Activated CD4-positive, alpha-beta T cell treated with anti-CD3 and anti-CD28 coated beads, Interleukin-2, Interleukin-4, amounts not matched to agents 100 ng/mL and 50 ng/mL, durations not matched to agents 16 hours and 8 hours (primary cell): ENCODE data around the gene PPP1R15B.

Experiments
- DNase-seq: peaks from one replicate; pipeline ENCODE4 v3.0.0-alpha.2; 2020; ENCODE audit warnings: low spot score

Gene PPP1R15B

DNA sequence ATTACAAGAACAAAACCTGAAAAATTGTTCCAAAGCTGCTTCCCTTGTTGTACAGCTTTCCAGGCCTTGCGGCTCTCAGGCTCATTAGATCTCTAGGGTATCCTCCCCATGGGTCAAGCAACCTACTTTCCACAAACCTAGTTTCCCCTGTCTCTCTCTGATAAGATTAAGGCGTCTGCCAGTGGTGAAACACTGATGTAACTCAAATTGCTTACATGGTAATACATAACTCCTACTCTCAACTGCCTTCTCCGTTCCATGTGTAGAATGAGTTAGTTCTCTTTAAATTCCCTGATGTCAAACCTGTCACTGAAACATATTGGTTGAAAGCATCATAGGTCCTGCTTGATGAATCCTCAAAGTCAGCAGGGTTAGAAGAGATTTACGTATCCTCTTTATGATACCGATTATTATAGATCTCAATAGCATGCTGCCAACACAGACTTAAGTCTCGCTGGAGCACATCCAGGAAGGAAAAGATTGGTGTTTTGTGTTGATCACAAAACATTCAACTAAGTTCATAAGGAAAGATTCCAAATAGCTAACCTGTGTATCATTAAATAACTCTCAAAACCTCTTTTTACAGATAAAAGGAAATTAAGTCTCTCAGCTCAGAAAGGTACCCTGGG lies 10.6 kb downstream of the PPP1R15B start:
- no peak for DNase-seq

DNA sequence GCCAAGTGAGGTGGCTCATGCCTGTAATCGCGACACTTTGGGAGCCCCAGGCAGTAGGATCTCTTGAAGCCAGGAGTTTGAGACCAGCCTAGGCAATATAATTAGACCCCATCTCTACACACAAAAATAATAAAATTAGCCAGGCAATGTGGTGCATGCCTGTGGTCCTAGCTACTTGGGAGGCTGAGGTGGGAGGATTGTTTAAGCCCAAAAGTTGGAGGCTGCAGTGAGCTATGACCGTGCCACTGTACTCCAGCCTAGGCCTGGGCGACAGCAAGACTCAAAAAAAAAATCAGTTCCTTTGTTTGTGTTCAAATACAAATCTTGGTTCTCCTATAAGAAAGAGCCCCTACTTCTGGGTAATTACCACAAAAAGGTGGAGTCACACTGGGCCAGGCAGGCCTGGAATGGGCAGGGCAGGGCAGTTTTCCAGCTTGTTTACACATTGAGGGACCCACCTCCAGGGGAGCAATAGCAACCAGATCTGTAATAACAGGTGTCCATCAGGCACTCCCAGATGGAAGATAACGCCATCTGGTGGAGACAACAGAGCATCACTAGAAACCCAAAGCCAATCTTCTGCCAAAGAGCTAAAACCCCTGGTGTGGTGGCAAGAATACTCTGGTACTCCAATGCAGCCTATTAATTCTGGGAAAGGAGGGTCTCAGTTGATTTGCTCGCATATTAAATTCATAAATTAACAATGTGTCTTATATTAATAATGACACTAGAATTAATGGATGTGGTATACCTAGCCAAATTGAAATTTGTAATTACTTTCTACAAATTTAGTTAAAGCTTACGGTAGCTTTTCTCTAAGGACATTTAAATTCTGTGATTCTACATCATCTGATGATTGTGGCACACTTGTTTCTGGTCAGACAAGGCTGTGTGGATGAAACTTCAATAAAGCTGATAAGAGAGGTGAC lies 13.2 kb downstream of the PPP1R15B start:
- DNase-seq: peak; percentile 71

- no peak for DNase-seq
Observed at GRCh38 chr1:204396015-204396583, 15.5 kb downstream of the PPP1R15B start.

DNA sequence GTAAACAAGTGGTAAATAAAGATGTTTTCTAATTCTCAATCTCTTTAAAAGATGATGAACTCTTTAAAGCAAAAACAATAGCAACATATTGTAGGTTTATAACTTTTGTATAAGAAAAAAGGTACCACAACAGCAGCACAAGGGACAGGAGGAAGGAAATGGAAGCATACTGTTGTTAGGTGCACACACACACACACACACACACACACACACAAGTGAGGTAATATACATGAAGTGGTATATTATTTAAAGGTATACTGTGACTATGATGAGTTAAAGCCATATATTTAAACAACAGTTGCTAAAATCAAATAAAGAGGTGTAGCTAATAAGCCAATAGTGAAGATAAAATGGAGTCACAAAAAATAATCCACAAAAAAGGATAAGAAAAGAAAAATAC lies 20.0 kb downstream of the PPP1R15B start:
- DNase-seq: no peak

DNA sequence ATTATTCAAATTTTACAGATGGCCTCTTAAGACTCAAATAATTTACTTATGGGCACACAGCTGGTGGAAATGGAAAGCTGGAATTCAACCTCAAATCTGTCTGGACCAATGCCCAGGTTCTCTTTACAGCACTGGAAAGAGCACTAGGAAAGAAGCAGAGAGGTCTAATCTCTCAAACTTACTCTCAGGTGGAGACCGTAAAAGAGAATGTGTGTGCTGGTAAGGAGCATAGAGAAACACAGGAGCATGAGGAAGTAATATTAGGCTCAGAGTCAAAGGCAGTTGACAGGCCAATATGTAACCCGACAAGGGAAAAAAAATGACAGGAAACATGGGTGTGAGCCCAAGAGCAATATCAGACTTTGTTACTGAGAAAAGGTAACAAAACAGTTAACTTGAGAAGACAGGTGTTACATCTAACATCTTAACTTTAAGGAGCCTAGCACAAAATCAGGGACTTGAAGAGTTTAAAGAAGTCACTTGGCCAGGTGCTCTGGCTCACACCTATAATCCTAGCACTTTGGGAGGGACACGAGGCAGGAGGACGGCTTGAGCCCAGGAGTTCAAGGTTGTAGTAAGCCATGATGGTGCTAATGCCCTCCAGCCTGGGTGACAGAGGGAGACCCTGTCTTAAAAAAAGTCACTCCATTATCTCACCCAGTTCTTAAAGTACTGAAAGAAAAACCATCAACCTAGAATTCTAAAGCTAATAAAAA lies 20.7 kb downstream of the PPP1R15B start:
- no peak for DNase-seq

DNA sequence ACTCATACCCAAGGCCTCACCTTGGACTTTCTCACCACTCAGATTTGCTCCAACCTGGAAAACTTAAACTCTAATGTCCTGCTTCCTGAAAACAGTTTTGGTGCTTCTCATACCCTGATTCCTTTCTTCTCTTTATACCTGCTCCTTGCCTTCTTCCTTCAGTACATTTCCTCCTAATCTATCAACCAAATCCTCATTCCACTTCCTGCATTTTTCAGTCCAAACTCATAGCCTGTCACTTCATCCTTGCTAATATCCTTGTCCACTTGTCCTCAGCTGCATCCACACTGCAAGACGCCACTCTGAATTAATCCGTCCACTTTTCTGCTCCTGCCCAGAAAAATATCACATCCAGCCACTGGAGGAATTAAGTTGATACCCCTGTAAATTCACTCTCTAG lies 25.9 kb downstream of the PPP1R15B start:
- DNase-seq: no peak

- DNase-seq: no peak
Observed at GRCh38 chr1:204384636-204385352, 26.8 kb downstream of the PPP1R15B start.

- no peak for DNase-seq
Observed at GRCh38 chr1:204383163-204383904, 28.3 kb downstream of the PPP1R15B start.

- no peak for DNase-seq
Observed at GRCh38 chr1:204382714-204383083, 28.9 kb downstream of the PPP1R15B start.

GRCh38 chr1:204380293-204380831 lies 31.3 kb downstream of the PPP1R15B start:
- DNase-seq: no peak

DNA sequence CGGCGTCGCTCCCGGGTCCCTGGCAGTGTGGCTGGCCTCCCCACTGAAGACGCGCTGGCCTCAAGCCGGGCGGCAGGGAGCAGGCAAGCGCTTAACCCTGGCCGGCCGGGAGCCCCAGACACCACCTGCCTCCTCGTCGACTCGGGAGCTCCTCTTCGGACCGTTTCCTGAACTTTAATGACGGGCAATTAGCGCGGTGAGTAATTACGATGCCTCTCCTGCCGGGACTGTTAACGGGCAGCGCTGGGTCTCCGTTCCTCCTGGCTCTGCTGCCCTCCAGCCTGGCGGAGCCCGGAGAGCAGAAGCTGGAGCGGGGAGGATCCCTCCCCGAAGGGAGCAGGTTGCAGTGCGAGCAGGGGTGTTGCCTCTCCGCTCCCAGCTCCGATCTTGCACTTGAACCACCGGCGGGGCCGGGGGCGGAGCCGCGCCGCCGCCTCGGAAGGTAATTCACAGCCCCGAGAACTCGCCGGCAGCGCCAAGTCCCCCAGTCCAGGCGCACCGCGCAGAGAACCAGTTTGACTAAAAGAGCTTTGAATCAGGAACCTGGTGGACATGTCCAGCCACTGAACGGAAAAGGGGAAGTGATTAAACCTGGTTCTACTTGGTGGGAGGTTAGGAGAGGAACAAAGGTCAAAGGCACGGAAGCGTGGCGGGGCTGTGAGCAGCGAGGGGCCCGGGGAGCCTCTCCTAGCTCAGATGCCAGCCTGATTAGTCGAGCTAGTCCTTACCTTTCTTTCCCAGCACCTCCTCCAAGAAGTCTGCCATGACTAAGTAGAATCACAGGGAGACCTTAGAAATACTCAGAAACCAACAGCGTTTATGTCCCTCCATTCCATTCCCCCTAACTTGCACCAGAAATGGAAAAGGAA lies 33.6 kb downstream of the PPP1R15B start:
- DNase-seq: no peak

DNA sequence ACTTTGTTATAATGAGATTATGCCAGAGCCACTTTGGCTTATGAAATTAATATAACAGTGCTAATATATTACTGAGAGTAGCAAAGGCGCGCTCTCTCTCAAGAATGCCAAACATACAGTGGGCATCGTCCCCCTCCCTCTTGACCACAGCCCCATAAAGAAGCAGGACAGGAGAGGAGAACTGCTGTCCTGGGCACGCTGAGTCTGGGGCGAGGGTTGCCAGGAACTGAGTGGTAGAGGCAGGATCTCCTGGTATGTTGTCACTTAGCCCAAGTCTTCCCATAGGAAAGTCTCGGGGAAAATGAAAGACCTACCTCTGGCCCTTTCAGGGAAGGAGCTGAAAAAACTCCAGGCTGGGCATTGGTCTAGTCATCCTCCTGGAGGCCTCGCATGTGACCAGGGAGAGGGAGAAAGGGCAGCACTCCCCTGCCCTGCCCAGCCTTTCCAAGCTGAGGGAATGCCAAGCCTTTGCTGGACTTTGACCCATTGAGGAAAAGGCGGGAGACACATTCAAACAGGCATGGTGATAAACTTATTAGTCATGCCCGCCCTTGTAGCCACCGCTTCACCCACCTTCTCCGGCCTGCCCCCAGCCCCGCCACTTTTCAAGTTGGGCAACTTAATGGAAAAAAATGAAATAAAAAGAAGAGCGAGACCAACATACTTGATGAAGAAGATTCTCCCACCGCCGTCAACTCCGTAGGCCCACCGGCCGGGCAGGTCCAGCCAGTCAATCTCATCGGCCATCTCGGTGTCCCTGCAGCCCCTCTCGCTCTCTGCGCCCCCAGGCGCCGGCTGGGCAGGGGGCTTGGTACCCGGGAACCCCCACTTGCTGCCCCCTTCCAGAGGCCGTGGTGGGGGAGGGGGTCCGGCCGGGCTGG lies 34.5 kb downstream of the PPP1R15B start:
- DNase-seq: no peak

DNA sequence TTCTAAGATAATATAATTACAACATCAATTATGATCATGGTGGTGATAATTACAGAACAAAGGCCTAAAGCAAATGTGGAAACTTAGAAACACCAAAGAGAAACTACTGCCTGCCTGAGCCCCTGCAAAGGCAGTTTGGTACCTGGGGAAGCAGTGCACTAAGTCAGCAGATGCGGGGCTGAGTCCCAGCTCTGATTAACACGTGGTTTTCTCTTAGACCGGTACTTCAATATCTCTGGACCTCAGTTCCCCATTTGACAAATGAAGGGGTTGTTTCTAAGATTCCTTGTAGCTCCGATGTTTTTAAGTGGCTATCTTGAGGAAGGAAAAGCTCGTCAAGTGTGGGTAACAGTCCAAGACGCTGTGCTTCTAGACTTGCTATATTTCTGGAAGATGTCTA lies 35.2 kb downstream of the PPP1R15B start:
- DNase-seq: no peak

DNA sequence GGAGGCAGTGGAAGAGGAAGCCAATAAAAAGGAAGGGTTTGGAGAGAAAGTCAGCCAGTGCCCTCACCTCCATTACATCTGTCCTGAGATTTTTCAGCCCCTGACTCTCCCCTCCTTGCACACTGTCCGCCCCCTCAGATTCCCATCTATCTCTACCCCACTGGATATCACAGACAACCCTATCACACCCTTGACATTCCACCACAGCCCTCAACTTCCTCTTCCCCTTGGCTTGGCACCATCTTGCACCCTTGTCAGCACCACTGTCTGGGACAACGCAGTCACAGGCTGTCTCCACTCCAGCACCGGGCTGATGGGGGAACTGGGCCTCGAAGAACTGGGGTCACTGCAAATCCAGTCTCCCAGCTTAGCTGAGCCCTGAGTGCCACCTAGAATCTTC lies 37.7 kb downstream of the PPP1R15B start:
- no peak for DNase-seq

DNA sequence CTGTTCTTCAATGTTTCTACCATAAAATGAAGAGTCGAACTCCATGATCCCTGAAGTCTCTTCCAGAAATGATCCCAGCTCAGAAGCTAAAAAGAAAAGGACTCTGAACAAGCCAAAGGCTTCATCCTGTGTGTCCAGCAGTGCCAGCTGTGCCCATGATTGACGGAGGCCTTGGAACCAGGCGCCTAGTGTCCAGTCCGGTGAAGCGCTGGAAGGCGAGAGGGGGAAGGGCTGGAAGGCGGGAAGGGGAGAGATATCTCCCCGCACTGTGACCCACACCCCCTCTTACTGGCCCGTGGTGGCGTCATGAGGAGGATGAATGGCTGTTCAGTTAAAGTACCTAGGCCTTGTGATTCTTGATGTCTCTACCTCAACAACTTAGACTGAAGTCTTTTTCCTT lies 41.4 kb downstream of the PPP1R15B start:
- no peak for DNase-seq

DNA sequence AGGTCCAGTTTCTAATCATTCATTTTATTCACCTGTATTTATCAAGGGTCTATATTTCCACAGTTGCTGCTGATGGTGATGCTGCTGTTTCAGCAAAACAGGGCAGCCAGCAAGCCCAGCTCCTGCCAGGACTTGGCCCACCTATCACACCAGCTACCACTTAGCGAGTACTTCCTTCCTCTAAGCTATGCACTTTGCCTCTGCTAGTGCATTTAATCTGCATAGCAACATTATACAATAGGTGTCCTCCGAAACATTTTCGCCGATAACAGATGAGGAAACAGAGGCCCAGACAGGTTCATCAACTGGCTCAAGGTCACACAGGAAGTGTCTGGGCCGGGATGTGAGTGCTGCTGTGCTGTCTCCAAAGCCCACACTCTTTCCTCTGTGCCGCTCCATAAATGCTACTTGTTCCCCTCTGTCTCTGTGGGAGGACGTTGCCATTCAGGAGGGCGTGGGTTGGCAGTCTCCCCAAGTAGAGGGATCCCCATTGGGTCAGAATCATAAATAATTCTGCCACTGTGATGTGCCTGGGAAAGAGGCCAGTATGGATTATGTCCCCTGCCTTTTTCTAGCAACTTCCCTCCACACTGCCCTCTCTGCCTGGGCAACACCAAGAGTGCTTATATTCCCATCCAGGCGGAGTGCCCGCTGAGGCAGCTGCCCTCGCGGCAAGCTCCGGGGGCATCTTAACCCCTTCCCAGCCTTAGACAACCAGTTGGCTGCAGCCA lies 42.5 kb downstream of the PPP1R15B start:
- DNase-seq: no peak

- DNase-seq: no peak
Observed at GRCh38 chr1:204367956-204368355, 43.7 kb downstream of the PPP1R15B start.

DNA sequence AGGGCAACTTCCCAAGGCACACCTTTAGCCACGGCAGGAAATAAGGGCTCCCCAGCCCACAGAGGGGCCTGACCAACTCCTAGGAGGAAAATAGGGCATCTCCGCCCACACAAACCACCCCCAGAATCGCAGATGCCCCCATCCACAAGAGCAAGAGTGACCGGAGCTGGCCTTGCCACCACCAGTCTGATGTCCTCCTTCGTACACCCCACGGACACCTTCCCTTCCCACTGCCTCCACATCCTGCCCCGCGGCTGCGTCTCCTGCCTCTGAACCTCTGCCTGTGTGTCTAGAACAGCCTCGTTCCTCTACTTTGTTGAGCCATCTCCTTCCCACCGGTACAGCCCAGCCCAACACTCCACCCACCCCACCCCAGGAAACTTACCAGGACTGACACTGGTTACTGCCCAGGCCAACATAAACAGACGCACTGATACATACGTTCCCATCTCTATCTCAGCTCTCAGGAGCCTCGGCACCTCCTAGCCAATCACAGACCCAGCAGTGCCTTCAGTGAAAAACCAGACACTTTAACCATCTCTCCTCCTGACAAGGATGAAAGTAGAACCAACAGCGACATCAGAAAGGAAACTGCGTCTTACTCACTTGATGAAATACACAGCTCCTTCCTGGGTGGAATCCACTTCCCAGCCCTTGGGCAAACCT lies 44.3 kb downstream of the PPP1R15B start:
- DNase-seq: no peak
